K562 (cell line): ENCODE measurements around the gene DMD. TPM values are rescaled to one million over a fixed set of nuclear protein-coding genes. Genes with fewer than 3 reads are reported as not detected.

ENCODE experiments used
- ATAC-seq: fragments of 200-7000 bp; cut with Tn5 transposase; 3 replicates; pipeline ENCODE4 v1.9.1; 2020; ENCODE audit warnings: moderate library complexity
- BruUV-seq: library from RNA; stranded (reverse); fragments of 400-500 nt; replicated peaks from 2 replicates; lab custom pipeline; 2021; lab: Mats Ljungman, UMichigan
- CTCF ChIA-PET: fragments of 300-600 bp; formaldehyde crosslinking; extraction: SDS; loops from one replicate; lab custom pipeline; 2021; ENCODE audit warnings: low intra/inter-chr PET ratio; lab: Yijun Ruan, JAX
- POLR2A ChIA-PET: fragments of 300-600, 350-650 bp; sonication (Branson Sonifier 250); formaldehyde crosslinking; extraction: SDS; loops from one replicate; lab custom pipeline; 2021; ENCODE audit warnings: antibody characterized with exemption, inconsistent platforms; lab: Yijun Ruan, JAX
- DNase-seq, 4 experiments: peaks; one replicate each; pipeline versions ENCODE4 v3.0.0 to v3.0.0-alpha.2; 2011 to 2018; ENCODE audit warnings: low spot score in 3 of 4, mixed read lengths in 3 of 4; ENCODE audit errors: extremely low read depth in 1 of 4
- FAIRE-seq: peaks from 2 replicates; lab custom pipeline; 2011; peaks lifted over from hg19 to GRCh38; lab: Jason Lieb, UNC
- H2AFZ ChIP-seq: 2 replicates; pipeline ENCODE4 v1.6.0; 2011; ENCODE audit warnings: low read depth, low read length, control low read depth, inconsistent platforms
- H3K27ac ChIP-seq: fragments of 200-600 bp; 3 replicates; pipeline ENCODE4 v1.8.0; 2011; ENCODE audit warnings: low read depth, mild to moderate bottlenecking, control low read depth, inconsistent platforms, low read length, moderate library complexity, mixed read lengths; ENCODE audit errors: extremely low read depth
- H3K27me3 ChIP-seq, 2 experiments: fragments of 300-600 bp in 1 of 2; 2 replicates in 1 of 2; 3 replicates in 1 of 2; pipeline versions ENCODE4 v1.6.0 to v1.8.0; 2011; ENCODE audit warnings: inconsistent platforms in 2 of 2, low read length in 2 of 2, mild to moderate bottlenecking in 1 of 2, mixed read lengths in 1 of 2, moderate library complexity in 1 of 2; ENCODE audit not compliant: control insufficient read depth in 2 of 2, insufficient read depth in 2 of 2
- H3K36me3 ChIP-seq: fragments of 300-600 bp; 3 replicates; pipeline ENCODE4 v1.8.0; 2011; ENCODE audit warnings: mild to moderate bottlenecking, low read length, inconsistent platforms; ENCODE audit not compliant: control insufficient read depth, insufficient read depth
- H3K4me1 ChIP-seq, 2 experiments: fragments of 200-600 bp in 1 of 2; replicated peaks in 1 of 2; 2 replicates in 1 of 2; 3 replicates in 1 of 2; pipeline versions ENCODE4 v1.5.1 to v1.8.0; 2011; ENCODE audit warnings: inconsistent platforms in 2 of 2, low read length in 2 of 2, mild to moderate bottlenecking in 1 of 2, mixed read lengths in 1 of 2, moderate library complexity in 1 of 2; ENCODE audit not compliant: control insufficient read depth in 2 of 2, insufficient read depth in 2 of 2
- H3K4me2 ChIP-seq: 2 replicates; pipeline ENCODE4 v1.6.1; 2011; ENCODE audit warnings: low read length, control low read depth, inconsistent platforms, mixed read lengths; ENCODE audit not compliant: insufficient read depth
- H3K4me3 ChIP-seq: fragments of 200-600 bp; sonication (generic), shearing (Covaris generic); 2 replicates; pipeline ENCODE4 v1.5.1; 2016; ENCODE audit warnings: control low read depth, inconsistent platforms
- H3K79me2 ChIP-seq: fragments of 200-600 bp; 3 replicates; pipeline ENCODE4 v1.8.0; 2011; ENCODE audit warnings: low read length, inconsistent platforms; ENCODE audit not compliant: control insufficient read depth, insufficient read depth
- H3K9ac ChIP-seq, 2 experiments: 2 replicates each; pipeline versions ENCODE4 v1.6.0 to v1.6.1; 2011; ENCODE audit warnings: low read depth in 2 of 2, low read length in 2 of 2, control low read depth in 1 of 2, inconsistent platforms in 1 of 2, mild to moderate bottlenecking in 1 of 2, mixed read lengths in 1 of 2; ENCODE audit not compliant: insufficient read depth in 1 of 2
- H3K9me1 ChIP-seq: one replicate; pipeline ENCODE4 v1.6.0; 2011; ENCODE audit warnings: inconsistent platforms, mild to moderate bottlenecking, low read length, moderate library complexity; ENCODE audit not compliant: control insufficient read depth, insufficient read depth
- H3K9me3 ChIP-seq: replicated peaks from 2 replicates; pipeline ENCODE4 v1.5.1; 2011; ENCODE audit warnings: low read depth, low read length, inconsistent platforms; ENCODE audit not compliant: control insufficient read depth, insufficient read depth
- H4K20me1 ChIP-seq: replicated peaks from 2 replicates; pipeline ENCODE4 v1.6.1; 2011; ENCODE audit warnings: low read length, inconsistent platforms, mixed read lengths; ENCODE audit not compliant: control insufficient read depth, insufficient read depth
- HDAC1 ChIP-seq, 2 experiments: fragments of 450-650 bp; IDR thresholded peaks; 2 replicates each; pipeline ENCODE4 v1.6.1; 2016 to 2017; ENCODE audit warnings: inconsistent platforms in 1 of 2, mild to moderate bottlenecking in 1 of 2, moderate library complexity in 1 of 2
- PTTG1 ChIP-seq: fragments of 450-650 bp; IDR thresholded peaks from 2 replicates; pipeline ENCODE4 v1.6.1; 2016; ENCODE audit warnings: low read depth, mild to moderate bottlenecking, missing genetic modification characterization, missing compliant biosample characterization
- RBM14 ChIP-seq: fragments of 200-400 bp; formaldehyde crosslinking; IDR thresholded peaks from 2 replicates; pipeline ENCODE4 v1.6.1; 2018; ENCODE audit warnings: low read depth, mild to moderate bottlenecking, low read length, moderate library complexity, borderline replicate concordance; ENCODE audit not compliant: insufficient read depth
- SRSF9 ChIP-seq: fragments of 200-400 bp; formaldehyde crosslinking; IDR thresholded peaks from 2 replicates; pipeline ENCODE4 v1.6.1; 2017; ENCODE audit warnings: low read depth, low read length, borderline replicate concordance
- WGBS: fragments of 100-300 bp; shearing (Covaris generic); methylation state at CpG from one replicate; pipeline ENCODE4 v1.1.6; 2016; ENCODE audit warnings: low coverage, mixed read lengths; ENCODE audit not compliant: insufficient coverage; ENCODE audit errors: missing lambda C conversion rate; 5-methylcytosine and 5-hydroxymethylcytosine counted together
- in situ Hi-C: fragments of 300-500 bp; cut with MboI; formaldehyde crosslinking; loops from 4 replicates; pipeline ENCODE4 v1.15.0; 2018; ENCODE audit warnings: inconsistent platforms, mixed read lengths
- intact Hi-C: fragments of 100-400 bp; cut with micrococcal nuclease; formaldehyde crosslinking; loops from 2 replicates; pipeline ENCODE4 v1.14.2; 2022
- polyA plus RNA-seq, 8 experiments: library from polyadenylated mRNA; depleted of rRNA in 4 of 8; stranded (reverse) in 5 of 8; unstranded in 3 of 8; fragments of >200 nt; fragmentation: Nextera tagmentation in 2 of 8; fragmentation: Illumina TruSeq in 1 of 8; extraction: Ambion mirVana in 2 of 8; extraction: Trizol in 1 of 8; gene quantifications; 2 replicates each; pipeline versions ENCODE4 v1.2.1 to v1.2.3, GENCODE V29; 2011 to 2014; ENCODE audit warnings: inconsistent platforms in 1 of 8, missing spikeins in 1 of 8
- total RNA-seq, 7 experiments: library from RNA; depleted of rRNA in 6 of 7; stranded (reverse); fragments of >200 nt in 6 of 7; fragmentation: Illumina TruSeq in 2 of 7; extraction: Trizol in 2 of 7; gene quantifications; 2 replicates each; pipeline versions ENCODE4 v1.2.1 to v1.2.3, GENCODE V29; 2011 to 2021; ENCODE audit warnings: low replicate concordance in 1 of 7
- TF ChIP-seq, protein P1 (sequence below): fragments of 450-650 bp; formaldehyde crosslinking; IDR thresholded peaks from 2 replicates; pipeline ENCODE4 v1.4.0; 2020; ENCODE audit warnings: mild to moderate bottlenecking, moderate library complexity

The DMD gene
- total and polyA plus RNA-seq, 9 of the 15 experiments (the other 6 are each of a cell fraction or from before 2014, with no cell fraction given): 3.8 to 20.4 (median 11.4) TPM

- Histone ChIP-seq H3K4me2 (no peak overlapping the region), H3K79me2 (no peaks in the 10 kb centered on the region), H3K4me3 (no peak overlapping the region), H3K36me3 (no peaks in the 10 kb centered on the region), H3K9ac (no peak overlapping the region), H3K27ac (no peak overlapping the region), H3K4me1 (no peaks in the 10 kb centered on the region)
- in situ Hi-C loops (no loop called here), intact Hi-C loops (no loop called here)
- WGBS: 33% methylated on average over 4 of the region's 4 CpGs
- no peak for ATAC-seq
- DNase-seq: no peak
- CTCF ChIA-PET: no interaction called here
- POLR2A ChIA-PET: no interaction called here
- FAIRE-seq: no peak
- TF ChIP-seq, protein P1, sequence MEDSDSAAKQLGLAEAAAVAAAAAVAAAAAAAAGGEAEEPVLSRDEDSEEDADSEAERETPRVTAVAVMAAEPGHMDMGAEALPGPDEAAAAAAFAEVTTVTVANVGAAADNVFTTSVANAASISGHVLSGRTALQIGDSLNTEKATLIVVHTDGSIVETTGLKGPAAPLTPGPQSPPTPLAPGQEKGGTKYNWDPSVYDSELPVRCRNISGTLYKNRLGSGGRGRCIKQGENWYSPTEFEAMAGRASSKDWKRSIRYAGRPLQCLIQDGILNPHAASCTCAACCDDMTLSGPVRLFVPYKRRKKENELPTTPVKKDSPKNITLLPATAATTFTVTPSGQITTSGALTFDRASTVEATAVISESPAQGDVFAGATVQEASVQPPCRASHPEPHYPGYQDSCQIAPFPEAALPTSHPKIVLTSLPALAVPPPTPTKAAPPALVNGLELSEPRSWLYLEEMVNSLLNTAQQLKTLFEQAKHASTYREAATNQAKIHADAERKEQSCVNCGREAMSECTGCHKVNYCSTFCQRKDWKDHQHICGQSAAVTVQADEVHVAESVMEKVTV: no peak
- no peak for TF ChIP-seq RBM14
- no peak for TF ChIP-seq SRSF9
- TF ChIP-seq PTTG1: no peak
- TF ChIP-seq HDAC1 (IDR thresholded peaks at IDR 0.05): no peak
- TF ChIP-seq, all 486 proteins: peak for 0
- H4K20me1 ChIP-seq: no peaks in the 10 kb centered on the region
- H3K9me1 ChIP-seq: no peaks in the 10 kb centered on the region
- no TSS peak for BruUV-seq
- H3K9me3 ChIP-seq: no peaks in the 10 kb centered on the region
- H2AFZ ChIP-seq: no peak overlapping the region
- H3K27me3 ChIP-seq: no peaks in the 10 kb centered on the region
These were observed 2029.9 kb downstream of the DMD start for GRCh38 chrX:31181377-31182000.
